Measurements from ENCODE around the gene TCAF1.

TCAF1 gene
- total RNA-seq = 5.3 to 23.9 (median 6.8) reads per million in 3 experiments

GRCh38 chr7:143901668-143902331 is at the start of gene TCAF1:
Gene TCAF1 (minus strand): TSS chr7:143902176. CDS start chr7:143876608, 25,568 bp downstream.
- DNase-seq = peak; percentile 81

- no peak for DNase-seq
Observed at GRCh38 chr7:143948733-143949132, 46.8 kb upstream of the TCAF1 start.

GRCh38 chr7:143947111-143947510 is 45.1 kb upstream of the TCAF1 start:
- DNase-seq = no peak

- DNase-seq = no peak
Observed at GRCh38 chr7:143945423-143945822, 43.4 kb upstream of the TCAF1 start.

- DNase-seq = no peak
Observed at GRCh38 chr7:143938379-143939243, 36.6 kb upstream of the TCAF1 start.

GRCh38 chr7:143936087-143937009 is 34.4 kb upstream of the TCAF1 start:
- DNase-seq = no peak

GRCh38 chr7:143934526-143935325 is 32.8 kb upstream of the TCAF1 start, which contains the start of gene OR2F2:
Gene OR2F2 (plus strand): TSS chr7:143935233. CDS start chr7:143935233, 0 bp downstream.
- DNase-seq = no peak

GRCh38 chr7:143931739-143932138 is 29.8 kb upstream of the TCAF1 start:
- DNase-seq = no peak

- DNase-seq = no peak
Observed at GRCh38 chr7:143929224-143929920, 27.4 kb upstream of the TCAF1 start.

- no peak for DNase-seq
Observed at GRCh38 chr7:143924851-143925250, 22.9 kb upstream of the TCAF1 start.

- no peak for DNase-seq
Observed at GRCh38 chr7:143914938-143915652, 13.1 kb upstream of the TCAF1 start.

- no peak for DNase-seq
Observed at GRCh38 chr7:143913945-143914615, 12.1 kb upstream of the TCAF1 start.

GRCh38 chr7:143910473-143911248 is 8.7 kb upstream of the TCAF1 start:
- DNase-seq = no peak

- no peak for DNase-seq
Observed at GRCh38 chr7:143909863-143910262, 7.9 kb upstream of the TCAF1 start.

- no peak for DNase-seq
Observed at GRCh38 chr7:143908120-143908519, 6.1 kb upstream of the TCAF1 start.

GRCh38 chr7:143906895-143907294 is 4.9 kb upstream of the TCAF1 start:
- DNase-seq = no peak

GRCh38 chr7:143906151-143906550 is 4.2 kb upstream of the TCAF1 start:
- no peak for DNase-seq

- DNase-seq = no peak
Observed at GRCh38 chr7:143905509-143905908, 3.5 kb upstream of the TCAF1 start.

GRCh38 chr7:143902332-143902899 is 440 bp upstream of the TCAF1 start:
- no peak for DNase-seq

Measured in central memory CD4-positive, alpha-beta T cell (primary cell).